ENCODE results near the gene RNLS.
"Not testable (repeated sequence)": the region's sequence is repeated elsewhere in the genome, so short reads cannot be mapped to it uniquely, and the experiment has no call there.

RNLS gene

GRCh38 chr10:88317099-88317498 lies 266.0 kb downstream of the RNLS start:
- H3K27me3 ChIP-seq: no peaks in the 10 kb centered on the region
- H3K27ac ChIP-seq: no peak overlapping the region
- H3K9me3 ChIP-seq: peaks cover 43% of the 10 kb centered on the region
- H4K20me1 ChIP-seq: no peaks in the 10 kb centered on the region
- H3K9ac ChIP-seq: no peak overlapping the region
- no peak overlapping the region for H3K4me3 ChIP-seq
- H3K36me3 ChIP-seq: no peaks in the 10 kb centered on the region
- no peak overlapping the region for H3K4me2 ChIP-seq
- TF ChIP-seq Cebpa-rat (IDR thresholded peaks at IDR 0.05): no peak
- peaks cover under 1% of the 10 kb centered on the region; the same call in 1 of the 2 replicates for H3K4me1 ChIP-seq

GRCh38 chr10:88316292-88316861 lies 266.7 kb downstream of the RNLS start:
- Histone ChIP-seq H3K4me3 (no peak overlapping the region), H3K27ac (no peak overlapping the region), H4K20me1 (no peaks in the 10 kb centered on the region), H3K4me1 (no peaks in the 10 kb centered on the region), H3K36me3 (no peaks in the 10 kb centered on the region), H3K27me3 (no peaks in the 10 kb centered on the region), H3K9ac (no peak overlapping the region), H3K9me3 (peaks cover 37% of the 10 kb centered on the region), H3K4me2 (no peak overlapping the region)
- no peak for TF ChIP-seq Cebpa-rat (IDR thresholded peaks at IDR 0.05)

- H3K27me3 ChIP-seq: no peaks in the 10 kb centered on the region
- no peak overlapping the region for H3K27ac ChIP-seq
- TF ChIP-seq Cebpa-rat (IDR thresholded peaks at IDR 0.05): no peak
- no peaks in the 10 kb centered on the region for H3K36me3 ChIP-seq
- H3K4me1 ChIP-seq: no peaks in the 10 kb centered on the region
- H3K4me2 ChIP-seq: no peak overlapping the region
- H4K20me1 ChIP-seq: no peaks in the 10 kb centered on the region
- no peak overlapping the region for H3K4me3 ChIP-seq
- H3K9ac ChIP-seq: no peak overlapping the region
- peaks cover 30% of the 10 kb centered on the region for H3K9me3 ChIP-seq
Observed at GRCh38 chr10:88315755-88316154, 267.4 kb downstream of the RNLS start.

DNA sequence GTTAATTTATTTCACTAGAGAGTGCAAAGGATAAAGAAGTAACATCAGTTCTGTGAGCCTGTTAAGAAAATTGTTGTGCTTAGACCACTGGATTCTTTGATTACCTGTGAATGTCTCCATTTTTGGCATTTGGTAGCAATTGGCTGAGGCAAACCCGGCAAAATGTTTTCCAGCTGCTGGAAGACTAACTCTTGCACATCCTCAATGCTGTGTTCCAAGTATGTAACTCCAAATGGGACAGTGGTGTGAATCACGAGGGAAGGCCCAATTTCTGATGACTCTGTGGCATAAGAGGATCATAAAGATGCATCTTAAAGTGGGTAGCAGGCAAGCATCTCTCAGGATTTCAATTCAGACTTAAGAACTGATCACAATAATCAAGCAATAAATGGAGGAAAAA lies 268.8 kb downstream of the RNLS start:
- no peak overlapping the region for H3K27ac ChIP-seq
- H4K20me1 ChIP-seq: no peaks in the 10 kb centered on the region
- H3K9me3 ChIP-seq: peaks cover 16% of the 10 kb centered on the region
- no peaks in the 10 kb centered on the region for H3K27me3 ChIP-seq
- no peak overlapping the region for H3K4me3 ChIP-seq
- no peak overlapping the region for H3K9ac ChIP-seq
- TF ChIP-seq Cebpa-rat (IDR thresholded peaks at IDR 0.05): no peak
- no peak overlapping the region for H3K4me2 ChIP-seq
- no peaks in the 10 kb centered on the region for H3K4me1 ChIP-seq
- no peaks in the 10 kb centered on the region for H3K36me3 ChIP-seq

DNA sequence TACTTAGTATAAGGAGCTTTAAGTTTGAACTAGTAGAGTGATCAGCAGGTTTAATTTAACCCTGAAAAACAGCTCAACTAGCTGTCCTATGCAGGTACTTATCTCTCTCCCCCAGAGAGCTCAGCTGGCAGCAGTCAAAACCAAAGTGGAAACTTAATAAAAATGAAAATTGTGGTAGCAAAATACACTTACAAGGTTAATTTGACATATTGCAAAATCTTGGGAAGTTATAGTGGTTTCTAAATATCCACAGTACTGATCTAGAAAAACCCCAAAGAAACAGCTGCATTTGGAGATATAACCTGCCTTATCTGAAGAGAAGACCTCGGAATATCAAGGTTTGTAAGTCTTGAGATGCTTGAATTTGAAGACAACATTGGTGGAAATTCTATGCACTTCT lies 269.2 kb downstream of the RNLS start:
- H3K27me3 ChIP-seq: no peaks in the 10 kb centered on the region
- no peaks in the 10 kb centered on the region for H3K4me1 ChIP-seq
- H3K9me3 ChIP-seq: peaks cover 12% of the 10 kb centered on the region
- no peak overlapping the region for H3K4me3 ChIP-seq
- H3K9ac ChIP-seq: no peak overlapping the region
- H3K4me2 ChIP-seq: no peak overlapping the region
- no peaks in the 10 kb centered on the region for H4K20me1 ChIP-seq
- TF ChIP-seq Cebpa-rat (IDR thresholded peaks at IDR 0.05): no peak
- H3K27ac ChIP-seq: no peak overlapping the region
- no peaks in the 10 kb centered on the region for H3K36me3 ChIP-seq

- no peak for TF ChIP-seq Cebpa-rat (IDR thresholded peaks at IDR 0.05)
- Histone ChIP-seq H3K36me3 (no peaks in the 10 kb centered on the region), H3K27me3 (no peaks in the 10 kb centered on the region), H3K4me2 (no peak overlapping the region), H3K27ac (no peak overlapping the region), H3K4me1 (no peaks in the 10 kb centered on the region), H3K9ac (no peak overlapping the region), H3K9me3 (peaks cover 1% of the 10 kb centered on the region; the same call in 1 of the 2 replicates), H3K4me3 (no peak overlapping the region), H4K20me1 (no peaks in the 10 kb centered on the region)
Observed at GRCh38 chr10:88312855-88313254, 270.3 kb downstream of the RNLS start.

DNA sequence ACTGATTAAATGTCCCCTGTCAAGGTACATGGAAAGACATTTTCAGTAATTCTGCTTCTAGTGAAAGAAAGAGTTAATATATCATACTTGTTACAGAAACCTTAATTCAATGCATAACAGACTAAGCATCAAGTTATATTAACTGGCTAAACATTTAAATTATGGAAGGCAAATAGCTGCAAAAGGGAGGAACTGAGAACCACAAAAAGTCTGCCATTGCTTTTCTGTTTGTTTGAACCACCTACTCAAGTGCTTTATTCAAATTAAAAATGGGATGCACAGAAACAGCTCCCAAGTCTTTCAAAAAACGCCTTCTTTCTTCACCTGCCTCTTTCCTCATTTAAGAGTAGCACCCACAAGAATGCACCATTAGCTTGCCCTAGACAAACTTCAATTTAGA lies 271.9 kb downstream of the RNLS start:
- no peak overlapping the region for H3K9ac ChIP-seq
- no peaks in the 10 kb centered on the region for H4K20me1 ChIP-seq
- no peak overlapping the region for H3K4me2 ChIP-seq
- no peaks in the 10 kb centered on the region for H3K27me3 ChIP-seq
- H3K4me1 ChIP-seq: no peaks in the 10 kb centered on the region
- no peak overlapping the region for H3K4me3 ChIP-seq
- TF ChIP-seq Cebpa-rat (IDR thresholded peaks at IDR 0.05): no peak
- H3K9me3 ChIP-seq: no peaks in the 10 kb centered on the region
- no peaks in the 10 kb centered on the region for H3K36me3 ChIP-seq
- H3K27ac ChIP-seq: no peak overlapping the region

DNA sequence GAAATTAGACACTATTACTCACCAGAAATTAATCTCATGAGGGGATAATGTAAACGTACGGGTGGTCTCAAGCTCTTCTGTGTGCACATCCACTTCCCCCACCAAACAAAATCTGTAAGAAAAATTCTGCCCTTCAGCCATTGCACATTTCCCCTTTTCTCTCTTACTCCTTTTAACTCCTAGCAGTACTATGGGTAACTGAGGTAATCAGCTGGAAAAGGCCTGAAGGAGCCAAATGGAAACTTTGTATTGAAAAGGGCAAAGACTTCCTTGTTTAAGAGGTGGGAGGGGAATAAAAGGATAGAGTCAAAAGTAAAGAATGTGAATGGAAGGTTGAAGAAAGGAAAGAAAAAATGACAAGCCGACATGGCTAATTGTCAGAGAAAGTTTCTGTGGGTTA lies 273.8 kb downstream of the RNLS start:
- TF ChIP-seq Cebpa-rat (IDR thresholded peaks at IDR 0.05): no peak
- no peaks in the 10 kb centered on the region for H3K36me3 ChIP-seq
- no peak overlapping the region for H3K4me3 ChIP-seq
- no peaks in the 10 kb centered on the region for H3K27me3 ChIP-seq
- H4K20me1 ChIP-seq: no peaks in the 10 kb centered on the region
- no peaks in the 10 kb centered on the region for H3K4me1 ChIP-seq
- no peaks in the 10 kb centered on the region for H3K9me3 ChIP-seq
- no peak overlapping the region for H3K4me2 ChIP-seq
- no peak overlapping the region for H3K27ac ChIP-seq
- no peak overlapping the region for H3K9ac ChIP-seq

DNA sequence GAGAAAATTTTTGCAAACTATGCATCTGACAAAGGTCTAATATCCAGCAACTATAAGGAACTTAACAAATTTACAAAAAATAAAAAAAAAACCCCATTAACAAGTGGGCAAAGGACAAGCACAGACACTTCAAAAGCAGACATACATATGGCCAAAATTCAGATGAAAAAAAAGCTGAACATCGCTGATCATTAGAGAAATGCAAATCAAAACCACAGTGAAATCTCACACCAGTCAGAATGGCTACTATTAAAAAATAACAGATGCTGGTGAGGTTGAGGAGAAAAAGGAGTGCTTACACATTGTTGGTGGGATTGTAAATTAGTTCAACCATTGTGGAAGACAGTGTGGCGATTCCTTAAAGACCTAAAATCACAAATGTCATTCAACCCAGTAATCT lies 274.8 kb downstream of the RNLS start:
- H3K27me3 ChIP-seq, H3K9ac ChIP-seq, H3K4me3 ChIP-seq, H3K4me2 ChIP-seq, H3K27ac ChIP-seq, H3K4me1 ChIP-seq, H4K20me1 ChIP-seq, H3K36me3 ChIP-seq, H3K9me3 ChIP-seq: not testable (repeated sequence)

DNA sequence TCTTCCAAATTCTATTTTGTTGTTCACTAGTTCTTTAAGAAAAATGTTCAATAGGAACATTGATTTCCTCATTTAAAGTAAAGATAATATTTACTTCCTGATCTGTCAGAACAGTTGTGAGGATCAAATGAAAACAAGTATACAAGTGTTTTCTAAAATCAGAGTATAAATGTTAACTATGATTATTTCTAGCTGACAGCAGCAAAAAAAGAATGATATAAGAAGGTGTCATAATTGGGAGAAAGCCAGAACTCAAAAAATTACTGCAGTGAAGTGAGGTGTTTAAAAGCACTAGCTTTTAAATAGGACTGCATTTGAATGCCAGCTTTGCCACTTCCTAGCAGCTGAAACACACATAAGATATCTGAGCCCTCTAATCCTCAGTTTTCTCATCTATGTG lies 283.3 kb downstream of the RNLS start:
- Histone ChIP-seq H3K27me3 (no peaks in the 10 kb centered on the region), H3K4me3 (no peak overlapping the region), H3K9ac (no peak overlapping the region), H3K27ac (no peak overlapping the region), H3K36me3 (no peaks in the 10 kb centered on the region), H4K20me1 (no peaks in the 10 kb centered on the region), H3K4me2 (no peak overlapping the region), H3K9me3 (peaks cover 5% of the 10 kb centered on the region; the same call in 1 of the 2 replicates), H3K4me1 (no peaks in the 10 kb centered on the region)
- TF ChIP-seq Cebpa-rat (IDR thresholded peaks at IDR 0.05): no peak

DNA sequence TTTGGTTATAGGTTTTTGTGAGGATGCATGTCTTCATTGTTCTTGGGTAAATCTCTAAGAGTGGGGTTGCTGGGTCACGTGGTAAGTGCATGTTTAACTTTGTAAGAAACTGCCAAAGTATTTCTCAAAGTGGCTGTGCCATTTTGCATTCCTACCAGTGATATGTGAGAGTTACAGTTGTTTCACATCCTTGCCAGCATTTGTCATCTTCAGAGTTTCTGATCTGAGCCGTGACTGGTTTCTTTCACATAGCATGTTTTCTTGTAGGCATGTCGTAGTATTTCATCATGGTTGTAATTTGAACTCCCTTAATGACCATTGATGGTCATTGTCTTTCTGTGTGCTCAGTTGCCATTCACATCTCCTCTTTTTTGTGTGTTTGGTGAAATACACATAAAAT lies 286.0 kb downstream of the RNLS start:
- H3K27ac ChIP-seq: no peak overlapping the region
- peaks cover 11% of the 10 kb centered on the region for H3K4me1 ChIP-seq
- no peak overlapping the region for H3K4me3 ChIP-seq
- no peak for TF ChIP-seq Cebpa-rat (IDR thresholded peaks at IDR 0.05)
- no peaks in the 10 kb centered on the region for H3K27me3 ChIP-seq
- H3K4me2 ChIP-seq: no peak overlapping the region
- no peaks in the 10 kb centered on the region for H3K36me3 ChIP-seq
- no peak overlapping the region for H3K9ac ChIP-seq
- no peaks in the 10 kb centered on the region for H3K9me3 ChIP-seq
- no peaks in the 10 kb centered on the region for H4K20me1 ChIP-seq

All from BLaER1 (cell line).